ENCODE data around the gene FBXO21.

Gene FBXO21

DNA sequence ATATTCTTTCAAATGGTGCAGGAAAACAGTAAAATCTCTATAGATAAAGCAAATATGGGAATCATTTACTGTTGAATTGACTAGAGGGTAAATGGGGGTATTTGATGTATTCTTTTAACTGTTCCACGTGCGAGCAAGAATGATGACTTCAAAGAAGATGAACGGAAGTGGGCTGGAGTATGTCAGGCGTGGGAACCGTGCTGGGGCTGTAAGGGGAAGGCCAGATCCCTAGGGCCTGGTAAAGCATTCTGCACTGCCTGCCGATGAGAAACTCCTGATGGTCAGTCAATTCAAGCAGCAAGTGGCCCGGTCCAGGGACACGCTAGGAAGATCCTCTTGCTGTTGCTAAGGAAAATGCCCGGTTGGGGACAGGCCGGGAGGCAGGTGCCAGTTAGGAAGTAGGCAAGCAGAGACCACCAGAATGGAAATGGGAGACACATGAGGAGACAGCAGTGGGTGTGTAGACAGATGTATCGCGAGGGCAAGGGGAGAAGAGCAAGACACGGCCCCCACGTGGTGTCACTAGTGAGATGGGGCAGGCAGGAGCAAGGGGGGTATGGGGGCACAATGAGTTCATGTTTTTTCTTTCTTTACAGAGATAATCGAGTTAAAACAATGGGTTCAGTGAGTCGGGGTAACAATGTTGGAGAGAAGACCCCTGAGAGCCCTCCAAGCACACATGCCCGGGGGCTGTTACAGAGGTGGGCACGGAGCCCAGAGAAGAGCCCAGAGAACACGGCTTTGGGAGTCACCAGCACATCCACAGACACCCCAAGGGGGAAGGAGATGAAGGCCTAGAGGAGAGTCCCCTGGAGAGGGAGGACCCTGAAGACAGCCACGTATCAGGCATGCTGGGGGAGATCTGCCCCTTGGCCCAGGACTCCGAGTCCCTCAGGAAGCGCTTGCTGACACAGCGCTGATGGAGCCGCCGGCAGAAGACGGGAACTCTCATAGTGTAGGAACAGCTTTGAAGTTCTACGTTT is 37.2 kb downstream of the FBXO21 start:
- TF ChIP-seq, protein P1, sequence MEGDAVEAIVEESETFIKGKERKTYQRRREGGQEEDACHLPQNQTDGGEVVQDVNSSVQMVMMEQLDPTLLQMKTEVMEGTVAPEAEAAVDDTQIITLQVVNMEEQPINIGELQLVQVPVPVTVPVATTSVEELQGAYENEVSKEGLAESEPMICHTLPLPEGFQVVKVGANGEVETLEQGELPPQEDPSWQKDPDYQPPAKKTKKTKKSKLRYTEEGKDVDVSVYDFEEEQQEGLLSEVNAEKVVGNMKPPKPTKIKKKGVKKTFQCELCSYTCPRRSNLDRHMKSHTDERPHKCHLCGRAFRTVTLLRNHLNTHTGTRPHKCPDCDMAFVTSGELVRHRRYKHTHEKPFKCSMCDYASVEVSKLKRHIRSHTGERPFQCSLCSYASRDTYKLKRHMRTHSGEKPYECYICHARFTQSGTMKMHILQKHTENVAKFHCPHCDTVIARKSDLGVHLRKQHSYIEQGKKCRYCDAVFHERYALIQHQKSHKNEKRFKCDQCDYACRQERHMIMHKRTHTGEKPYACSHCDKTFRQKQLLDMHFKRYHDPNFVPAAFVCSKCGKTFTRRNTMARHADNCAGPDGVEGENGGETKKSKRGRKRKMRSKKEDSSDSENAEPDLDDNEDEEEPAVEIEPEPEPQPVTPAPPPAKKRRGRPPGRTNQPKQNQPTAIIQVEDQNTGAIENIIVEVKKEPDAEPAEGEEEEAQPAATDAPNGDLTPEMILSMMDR (IDR thresholded peaks at IDR 0.05; ENCODE audit: low read depth, low read length): no peak
- DNase-seq (ENCODE audit: extremely low read depth, low read depth): no peak

DNA sequence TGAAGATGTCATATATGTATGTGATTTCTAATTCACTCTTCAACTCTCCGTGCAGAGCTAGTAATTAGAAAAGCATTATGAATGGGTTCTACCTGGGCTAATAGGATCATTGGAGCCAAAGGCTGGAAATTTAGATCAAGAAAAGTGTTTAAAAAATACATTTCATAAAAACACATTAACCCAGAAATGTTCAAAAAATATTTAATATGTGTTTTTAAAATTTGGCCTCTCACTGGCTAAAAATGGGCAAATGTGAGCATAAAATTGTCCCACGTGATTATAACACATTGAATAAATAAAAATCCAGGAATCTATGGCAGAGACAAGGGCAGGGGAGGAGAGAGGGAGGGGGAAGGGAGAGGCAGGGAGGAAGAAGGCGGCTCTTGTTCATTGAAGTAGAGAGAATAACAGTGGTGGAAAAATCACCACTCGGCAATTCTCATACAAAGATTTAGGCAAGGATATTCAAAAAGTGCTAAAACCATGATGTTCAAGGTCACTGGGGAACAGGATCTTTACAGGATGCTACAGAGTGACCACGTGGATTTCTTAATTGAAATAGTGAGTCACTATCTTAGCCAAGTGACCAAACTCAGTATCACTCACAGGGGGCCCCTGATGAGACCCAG is 38.8 kb downstream of the FBXO21 start:
- TF ChIP-seq, protein P1 (IDR thresholded peaks at IDR 0.05; ENCODE audit: low read depth, low read length): no peak
- no peak for DNase-seq (ENCODE audit: extremely low read depth, low read depth)

DNA sequence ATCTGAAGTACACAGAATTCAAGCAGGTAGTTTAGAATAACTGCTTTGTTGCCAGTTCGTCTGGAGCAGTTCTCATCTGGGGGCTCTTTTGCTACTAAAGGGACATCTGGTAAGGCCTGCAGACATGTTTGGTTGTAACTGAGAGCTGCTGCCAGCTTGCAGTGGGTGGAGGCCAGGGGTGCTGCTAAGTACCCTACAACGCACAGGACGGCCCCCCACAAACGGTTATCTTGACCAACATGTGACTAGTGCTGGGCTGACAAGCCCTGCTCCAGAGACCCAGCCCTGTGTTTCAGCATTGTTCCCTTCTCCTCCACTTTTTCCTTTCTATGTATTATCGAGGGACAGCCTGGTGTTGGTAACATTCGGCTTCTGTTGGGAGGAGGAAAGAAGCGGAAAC is 40.8 kb downstream of the FBXO21 start:
- no peak for DNase-seq (ENCODE audit: extremely low read depth, low read depth)
- TF ChIP-seq, protein P1 (IDR thresholded peaks at IDR 0.05; ENCODE audit: low read depth, low read length): no peak

DNA sequence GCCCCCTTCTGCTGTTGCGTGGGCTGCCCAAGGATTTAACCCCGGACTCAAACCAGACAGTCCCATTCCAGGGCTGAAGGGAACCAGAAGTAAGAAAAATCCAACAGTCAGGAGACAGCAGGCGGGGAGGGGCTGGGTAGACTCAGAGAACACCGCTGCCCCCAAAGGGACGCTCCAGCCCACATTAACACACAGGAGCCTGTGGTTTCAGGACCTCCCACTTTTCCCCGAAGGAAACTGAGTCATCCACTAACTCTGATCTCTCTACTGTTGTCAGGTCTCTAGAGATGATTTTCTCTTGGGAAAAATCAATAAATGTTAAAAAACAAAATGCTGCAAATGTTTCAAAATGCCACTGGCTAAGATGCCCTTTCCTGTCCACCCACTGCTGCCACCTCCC is 41.6 kb downstream of the FBXO21 start:
- DNase-seq (ENCODE audit: extremely low read depth, low read depth): no peak
- TF ChIP-seq, protein P1 (IDR thresholded peaks at IDR 0.05; ENCODE audit: low read depth, low read length): no peak

DNA sequence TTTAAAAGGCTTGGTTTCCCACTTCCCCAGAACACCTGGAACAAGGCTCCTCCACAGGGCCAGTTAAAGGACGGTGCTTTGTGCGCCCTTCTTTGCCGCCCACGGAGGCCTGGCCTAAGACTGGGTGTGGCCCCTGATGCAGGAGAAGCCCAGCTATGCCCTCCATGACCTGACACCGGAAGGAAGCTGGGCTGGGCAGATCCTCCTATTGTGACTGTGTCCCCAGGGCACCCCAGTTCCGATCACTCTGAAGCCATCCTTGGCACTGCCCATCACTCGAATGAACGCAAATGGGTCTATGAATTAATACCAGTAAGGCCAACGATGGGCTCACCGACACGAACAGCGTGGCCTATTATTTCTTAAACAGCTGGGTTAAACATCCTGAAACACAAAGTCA is 42.6 kb downstream of the FBXO21 start:
- DNase-seq (ENCODE audit: extremely low read depth, low read depth): no peak

DNA sequence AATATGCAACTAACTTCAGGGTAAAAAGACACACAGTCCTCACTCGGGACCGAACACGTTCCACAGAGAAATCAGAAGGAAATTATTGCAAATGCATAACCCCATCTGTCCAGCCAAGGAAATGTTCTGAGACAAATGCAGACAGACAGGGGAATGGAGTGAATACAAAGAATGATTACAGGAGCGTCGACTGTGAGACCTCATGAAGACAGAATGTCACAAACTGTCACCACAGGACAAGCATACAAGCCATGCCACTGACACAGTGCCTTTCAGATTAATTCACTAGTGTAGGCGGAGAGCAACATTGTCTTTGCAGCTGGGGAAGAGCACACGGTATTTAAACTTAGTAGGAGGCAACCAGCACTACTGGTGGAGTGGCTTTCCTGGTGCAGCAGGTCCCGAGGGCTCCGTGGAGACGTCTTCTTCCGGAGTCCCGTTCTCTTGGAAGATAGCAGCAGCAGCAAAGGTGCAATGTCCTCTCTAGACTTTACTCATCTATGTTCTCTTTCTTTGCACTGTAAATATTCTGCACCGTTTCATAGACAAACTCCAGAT is 44.6 kb downstream of the FBXO21 start:
- TF ChIP-seq, protein P1 (IDR thresholded peaks at IDR 0.05; ENCODE audit: low read depth, low read length): no peak
- no peak for DNase-seq (ENCODE audit: extremely low read depth, low read depth)

More for the DNA sequence above, 42.6 kb downstream of the FBXO21 start:
- TF ChIP-seq, protein P1 (IDR thresholded peaks at IDR 0.05; ENCODE audit: low read depth, low read length): no peak

DNA sequence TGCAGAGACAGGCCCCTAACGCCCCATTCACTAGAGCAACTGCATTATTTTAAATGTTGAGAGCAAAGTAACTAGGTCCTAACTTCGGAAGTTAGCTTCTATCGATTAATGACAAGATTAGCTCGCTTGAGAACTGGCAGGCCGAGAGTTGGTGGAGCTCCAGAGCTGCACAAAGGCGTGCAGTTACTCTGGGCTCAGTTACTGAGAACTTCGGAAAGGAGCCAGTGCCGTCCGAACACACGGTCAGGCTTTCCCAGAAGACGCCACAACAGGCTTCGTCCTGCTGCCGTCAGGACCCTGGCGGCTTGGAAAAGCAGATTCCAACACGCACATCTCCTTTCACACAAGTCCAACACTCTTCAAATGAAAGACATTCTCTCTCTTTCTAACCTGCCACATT is 45.7 kb downstream of the FBXO21 start:
- TF ChIP-seq, protein P1 (IDR thresholded peaks at IDR 0.05; ENCODE audit: low read depth, low read length): no peak
- no peak for DNase-seq (ENCODE audit: extremely low read depth, low read depth)

Measured in AG09319 (cell line).